ENCODE measurements around the gene PACRG.

Gene PACRG

GRCh38 chr6:162773996-162774395 is 46.2 kb downstream of the PACRG start:
- ATAC-seq (replicated peaks) = no peak
- Mint-ChIP-seq H3K36me3 (no peaks in the 10 kb centered on the region), H3K9me3 (no peaks in the 10 kb centered on the region), H3K4me1 (no peaks in the 10 kb centered on the region), H3K4me3 (no peak overlapping the region), H3K27ac (no peak overlapping the region), H3K27me3 (no peaks in the 10 kb centered on the region)
- DNase-seq = no peak

- ATAC-seq (replicated peaks) (no peak), DNase-seq (no peak)
- no peaks in the 10 kb centered on the region for H3K4me1 Mint-ChIP-seq
- no peaks in the 10 kb centered on the region for H3K36me3 Mint-ChIP-seq
- H3K27ac Mint-ChIP-seq = no peak overlapping the region
- no peaks in the 10 kb centered on the region for H3K27me3 Mint-ChIP-seq
- peaks cover 9 to 14% of the 10 kb centered on the region in 2 donors for H3K9me3 Mint-ChIP-seq
- no peak overlapping the region for H3K4me3 Mint-ChIP-seq
Measured at GRCh38 chr6:162777091-162777490, 49.3 kb downstream of the PACRG start.

- ATAC-seq (replicated peaks) = no peak
- Mint-ChIP-seq H3K4me1 (no peaks in the 10 kb centered on the region), H3K9me3 (peaks cover 9 to 14% of the 10 kb centered on the region in 2 donors), H3K27ac (no peak overlapping the region), H3K4me3 (no peak overlapping the region), H3K27me3 (no peaks in the 10 kb centered on the region), H3K36me3 (no peaks in the 10 kb centered on the region)
- no peak for DNase-seq
Measured at GRCh38 chr6:162778603-162779002, 50.8 kb downstream of the PACRG start.

- Mint-ChIP-seq H3K4me3 (no peak overlapping the region), H3K4me1 (no peaks in the 10 kb centered on the region), H3K9me3 (peaks cover 6 to 7% of the 10 kb centered on the region in 2 donors), H3K27ac (no peak overlapping the region), H3K36me3 (no peaks in the 10 kb centered on the region), H3K27me3 (no peaks in the 10 kb centered on the region)
- DNase-seq = no peak
- ATAC-seq (replicated peaks) = no peak
Measured at GRCh38 chr6:162785632-162786242, 58.0 kb downstream of the PACRG start.

GRCh38 chr6:162798546-162799266 is 70.9 kb downstream of the PACRG start:
- H3K36me3 Mint-ChIP-seq = no peaks in the 10 kb centered on the region
- no peak overlapping the region for H3K27ac Mint-ChIP-seq
- H3K9me3 Mint-ChIP-seq = peaks cover 2 to 6% of the 10 kb centered on the region in 2 donors
- H3K4me1 Mint-ChIP-seq = no peaks in the 10 kb centered on the region
- no peak for ATAC-seq (replicated peaks)
- DNase-seq = no peak
- H3K4me3 Mint-ChIP-seq = no peak overlapping the region
- H3K27me3 Mint-ChIP-seq = no peaks in the 10 kb centered on the region

GRCh38 chr6:162814426-162814973 is 86.7 kb downstream of the PACRG start:
- Mint-ChIP-seq H3K27ac (no peak overlapping the region), H3K27me3 (no peaks in the 10 kb centered on the region), H3K9me3 (peaks cover 4 to 5% of the 10 kb centered on the region in 2 donors), H3K36me3 (no peaks in the 10 kb centered on the region), H3K4me1 (no peaks in the 10 kb centered on the region), H3K4me3 (no peak overlapping the region)
- ATAC-seq (replicated peaks) (no peak), DNase-seq (no peak)

- Mint-ChIP-seq H3K4me1 (no peaks in the 10 kb centered on the region), H3K27me3 (no peaks in the 10 kb centered on the region), H3K4me3 (no peak overlapping the region), H3K9me3 (no peaks in the 10 kb centered on the region), H3K36me3 (no peaks in the 10 kb centered on the region), H3K27ac (no peak overlapping the region)
- DNase-seq (no peak), ATAC-seq (replicated peaks) (no peak)
Measured at GRCh38 chr6:162817196-162817595, 89.4 kb downstream of the PACRG start.

- DNase-seq (no peak), ATAC-seq (replicated peaks) (no peak)
- Mint-ChIP-seq H3K4me1 (no peaks in the 10 kb centered on the region), H3K9me3 (no peaks in the 10 kb centered on the region), H3K27me3 (no peaks in the 10 kb centered on the region), H3K27ac (no peak overlapping the region), H3K36me3 (no peaks in the 10 kb centered on the region), H3K4me3 (no peak overlapping the region)
Measured at GRCh38 chr6:162819284-162819683, 91.5 kb downstream of the PACRG start.

GRCh38 chr6:162821102-162821501 is 93.3 kb downstream of the PACRG start:
- H3K4me1 Mint-ChIP-seq = no peaks in the 10 kb centered on the region
- no peaks in the 10 kb centered on the region for H3K9me3 Mint-ChIP-seq
- no peak overlapping the region for H3K27ac Mint-ChIP-seq
- ATAC-seq (replicated peaks) (no peak), DNase-seq (no peak)
- H3K27me3 Mint-ChIP-seq = no peaks in the 10 kb centered on the region
- no peaks in the 10 kb centered on the region for H3K36me3 Mint-ChIP-seq
- no peak overlapping the region for H3K4me3 Mint-ChIP-seq

GRCh38 chr6:162825597-162825996 is 97.8 kb downstream of the PACRG start:
- Mint-ChIP-seq H3K9me3 (peaks cover 1 to 4% of the 10 kb centered on the region in 2 donors), H3K27ac (no peak overlapping the region), H3K36me3 (no peaks in the 10 kb centered on the region), H3K27me3 (no peaks in the 10 kb centered on the region), H3K4me1 (no peaks in the 10 kb centered on the region), H3K4me3 (no peak overlapping the region)
- no peak for DNase-seq
- ATAC-seq (replicated peaks) = no peak

GRCh38 chr6:162829013-162829742 is 101.4 kb downstream of the PACRG start:
- Mint-ChIP-seq H3K4me1 (no peaks in the 10 kb centered on the region), H3K4me3 (no peak overlapping the region), H3K36me3 (no peaks in the 10 kb centered on the region), H3K9me3 (peaks cover 6 to 8% of the 10 kb centered on the region in 2 donors), H3K27me3 (no peaks in the 10 kb centered on the region), H3K27ac (no peak overlapping the region)
- ATAC-seq (replicated peaks) (no peak), DNase-seq (no peak)

- H3K27me3 Mint-ChIP-seq = no peaks in the 10 kb centered on the region
- ATAC-seq (replicated peaks) (no peak), DNase-seq (no peak)
- no peak overlapping the region for H3K4me3 Mint-ChIP-seq
- no peaks in the 10 kb centered on the region for H3K4me1 Mint-ChIP-seq
- no peaks in the 10 kb centered on the region for H3K36me3 Mint-ChIP-seq
- no peak overlapping the region for H3K27ac Mint-ChIP-seq
- peaks cover 6 to 10% of the 10 kb centered on the region in 2 donors for H3K9me3 Mint-ChIP-seq
Measured at GRCh38 chr6:162833776-162834175, 106.0 kb downstream of the PACRG start.

- ATAC-seq (replicated peaks) (no peak), DNase-seq (no peak)
- no peaks in the 10 kb centered on the region for H3K36me3 Mint-ChIP-seq
- H3K4me1 Mint-ChIP-seq = no peaks in the 10 kb centered on the region
- no peak overlapping the region for H3K27ac Mint-ChIP-seq
- H3K9me3 Mint-ChIP-seq = peaks cover 0 to 3% of the 10 kb centered on the region in 2 donors
- no peaks in the 10 kb centered on the region for H3K27me3 Mint-ChIP-seq
- H3K4me3 Mint-ChIP-seq = no peak overlapping the region
Measured at GRCh38 chr6:162845972-162846371, 118.2 kb downstream of the PACRG start.

GRCh38 chr6:162846723-162847122 is 118.9 kb downstream of the PACRG start:
- no peaks in the 10 kb centered on the region for H3K4me1 Mint-ChIP-seq
- H3K36me3 Mint-ChIP-seq = no peaks in the 10 kb centered on the region
- no peak for DNase-seq
- no peak for ATAC-seq (replicated peaks)
- peaks cover 0 to 3% of the 10 kb centered on the region in 2 donors for H3K9me3 Mint-ChIP-seq
- no peak overlapping the region for H3K4me3 Mint-ChIP-seq
- H3K27ac Mint-ChIP-seq = no peak overlapping the region
- no peaks in the 10 kb centered on the region for H3K27me3 Mint-ChIP-seq
